Hematopoietic multipotent progenitor cell treated with erythropoietin and hydrocortisone succinate and interleukin-3 and kit ligand, for 8 days (in vitro differentiated cells): Measurements from ENCODE around the gene VPS13C.
"Not testable (repeated sequence)": the region's sequence is repeated elsewhere in the genome, so short reads cannot be mapped to it uniquely, and the experiment has no call there.

Source experiments
- DNase-seq: peaks from one replicate; pipeline ENCODE4 v3.0.0-alpha.2; 2015

The VPS13C gene

GRCh38 chr15:62071711-62072308, 11.6 kb upstream of the VPS13C start:
- peak; percentile 64 for DNase-seq

GRCh38 chr15:62069551-62069950, 9.3 kb upstream of the VPS13C start:
- no peak for DNase-seq

- DNase-seq: no peak
These were observed 8.5 kb upstream of the VPS13C start for GRCh38 chr15:62068810-62069167.

- DNase-seq: no peak
These were observed 8.0 kb upstream of the VPS13C start for GRCh38 chr15:62068071-62068809.

- DNase-seq: no peak
These were observed 7.3 kb upstream of the VPS13C start for GRCh38 chr15:62067448-62068044.

GRCh38 chr15:62066663-62067447, 6.6 kb upstream of the VPS13C start, which contains the start of gene C2CD4A:
C2CD4A (plus strand) TSS chr15:62066977; CDS start chr15:62067614, 637 bp downstream.
- peak; percentile 52 for DNase-seq

GRCh38 chr15:62063825-62064635, 3.8 kb upstream of the VPS13C start:
- no peak for DNase-seq

GRCh38 chr15:62060896-62061280, 641 bp upstream of the VPS13C start:
- no peak for DNase-seq

GRCh38 chr15:62059816-62060112, 483 bp downstream of the VPS13C start:
- peak; percentile 71 for DNase-seq

- peak; percentile 50 for DNase-seq
These were observed 985 bp downstream of the VPS13C start for GRCh38 chr15:62059108-62059815.

- DNase-seq: no peak
These were observed 1.8 kb downstream of the VPS13C start for GRCh38 chr15:62058327-62059028.

- DNase-seq: peak; percentile 54
These were observed 2.8 kb downstream of the VPS13C start for GRCh38 chr15:62057341-62057980.

GRCh38 chr15:62054979-62055378, 5.3 kb downstream of the VPS13C start:
- no peak for DNase-seq

- DNase-seq: no peak
These were observed 6.7 kb downstream of the VPS13C start for GRCh38 chr15:62053439-62054085.

GRCh38 chr15:62052713-62053112, 7.5 kb downstream of the VPS13C start:
- DNase-seq: no peak

- DNase-seq: no peak
These were observed 9.1 kb downstream of the VPS13C start for GRCh38 chr15:62051166-62051565.

GRCh38 chr15:62050115-62050514, 10.1 kb downstream of the VPS13C start:
- DNase-seq: peak; percentile 45

GRCh38 chr15:62048254-62048653, 12.0 kb downstream of the VPS13C start:
- DNase-seq: not testable (repeated sequence)

GRCh38 chr15:62047282-62047827, 12.9 kb downstream of the VPS13C start:
- peak; percentile 46 for DNase-seq
